CD8-positive, alpha-beta memory T cell (primary cell): Measurements from ENCODE around the gene CYP46A1. TPM values are rescaled to one million over a fixed set of nuclear protein-coding genes. Genes with fewer than 3 reads are reported as not detected.

Source experiments
- CTCF ChIA-PET: fragments of 350-600 bp; sonication (Branson Sonifier 250); formaldehyde crosslinking; loops from one replicate; lab custom pipeline; 2021; ENCODE audit warnings: antibody characterized with exemption; lab: Charles Lee
- POLR2A ChIA-PET: fragments of 350-600 bp; sonication (Branson Sonifier 250); formaldehyde crosslinking; loops from one replicate; lab custom pipeline; 2021; ENCODE audit warnings: antibody characterized with exemption; lab: Charles Lee
- DNase-seq, 5 donors: peaks; one replicate each; pipeline versions ENCODE4 v3.0.0 to v3.0.0-alpha.2; 2020 to 2022; ENCODE audit warnings: mixed read lengths in 1 of 5
- H3K27ac ChIP-seq: one replicate; pipeline ENCODE4 v1.7.0; 2013; ENCODE audit warnings: low read depth, mild to moderate bottlenecking, low read length, moderate library complexity
- H3K27me3 ChIP-seq: 2 replicates; pipeline ENCODE4 v1.7.0; 2013; ENCODE audit warnings: low read length, mild to moderate bottlenecking; ENCODE audit not compliant: insufficient read depth, poor library complexity, severe bottlenecking
- H3K36me3 ChIP-seq: 2 replicates; pipeline ENCODE4 v1.7.0; 2013; ENCODE audit warnings: mild to moderate bottlenecking, low read length, moderate library complexity; ENCODE audit not compliant: insufficient read depth
- H3K4me1 ChIP-seq: 2 replicates; pipeline ENCODE4 v1.7.0; 2013; ENCODE audit warnings: mild to moderate bottlenecking, low read length, moderate library complexity; ENCODE audit not compliant: insufficient read depth
- H3K4me3 ChIP-seq: 2 replicates; pipeline ENCODE4 v1.7.0; 2013; ENCODE audit warnings: mild to moderate bottlenecking, low read length
- H3K9me3 ChIP-seq: 2 replicates; pipeline ENCODE4 v1.7.0; 2013; ENCODE audit warnings: mild to moderate bottlenecking, low read length
- H3K27ac Mint-ChIP-seq, 8 donors: one replicate each; pipeline ENCODE4 v1.8.0; 2020 to 2021; ENCODE audit warnings: mixed read lengths in 8 of 8, mild to moderate bottlenecking in 6 of 8, inconsistent platforms in 3 of 8, moderate library complexity in 3 of 8
- H3K27me3 Mint-ChIP-seq, 2 donors: one replicate each; pipeline ENCODE4 v1.8.0; 2020 to 2021; ENCODE audit warnings: mixed read lengths in 2 of 2, mild to moderate bottlenecking in 1 of 2, moderate library complexity in 1 of 2
- H3K36me3 Mint-ChIP-seq, 3 donors: one replicate each; pipeline ENCODE4 v1.8.0; 2020 to 2021; ENCODE audit warnings: mixed read lengths in 3 of 3, inconsistent platforms in 1 of 3, mild to moderate bottlenecking in 1 of 3
- H3K4me1 Mint-ChIP-seq, 3 donors: one replicate each; pipeline ENCODE4 v1.8.0; 2020 to 2021; ENCODE audit warnings: mixed read lengths in 3 of 3, inconsistent platforms in 1 of 3, mild to moderate bottlenecking in 1 of 3
- H3K4me3 Mint-ChIP-seq, 7 donors: one replicate each; pipeline ENCODE4 v1.8.0; 2020 to 2021; ENCODE audit warnings: mixed read lengths in 7 of 7, mild to moderate bottlenecking in 6 of 7, moderate library complexity in 4 of 7, inconsistent platforms in 2 of 7
- H3K9me3 Mint-ChIP-seq, 5 donors: one replicate each; pipeline ENCODE4 v1.8.0; 2020 to 2022; ENCODE audit warnings: mixed read lengths in 5 of 5, mild to moderate bottlenecking in 3 of 5, moderate library complexity in 2 of 5, inconsistent platforms in 1 of 5
- polyA plus RNA-seq: library from polyadenylated mRNA; unstranded; fragments of 300-500 nt; fragmentation: Illumina TruSeq; gene quantifications from one replicate; pipeline ENCODE4 v1.2.3, GENCODE V29; 2021
- total RNA-seq, 2 experiments: library from RNA; stranded (reverse); gene quantifications; one replicate each; pipeline ENCODE4 v1.2.3, GENCODE V29; 2021

The CYP46A1 gene
- total and polyA plus RNA-seq, 3 experiments from 2014 or later = 0.07 to 0.20 TPM; not detected in 1

GRCh38 chr14:99677231-99678140 is 6.6 kb upstream of the CYP46A1 start:
- CTCF ChIA-PET = interaction anchor here (3.6 kb wide), 1 partner anchor 11 kb away, joined by 12 read pairs; no protein-coding TSS in a partner anchor
- H3K4me1 Mint-ChIP-seq = peaks cover 15 to 30% (median 17%) of the 10 kb centered on the region in 3 donors

DNA sequence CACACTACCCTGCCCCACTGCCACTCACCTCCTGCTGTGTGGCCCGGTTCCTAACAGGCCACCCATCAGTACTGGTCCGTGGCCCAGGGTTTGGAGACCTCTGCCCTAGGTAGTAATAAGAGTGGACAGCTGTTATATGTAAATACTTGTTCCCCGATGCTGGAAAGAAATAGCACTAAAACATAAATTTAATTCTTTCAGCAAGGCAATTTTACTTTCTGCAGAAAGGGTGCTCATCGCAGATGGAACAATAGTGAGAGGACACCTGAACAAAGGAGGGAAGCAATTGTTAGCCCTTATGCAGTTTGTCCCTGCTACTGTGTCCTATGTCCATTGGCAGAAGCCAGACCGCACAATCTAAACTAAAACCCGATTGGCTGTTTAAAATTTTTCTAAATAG is 5.9 kb upstream of the CYP46A1 start:
- CTCF ChIA-PET = interaction anchor here (3.6 kb wide), 1 partner anchor 10 kb away, joined by 12 read pairs; no protein-coding TSS in a partner anchor
- H3K27me3 ChIP-seq = no peaks in the 10 kb centered on the region
- peaks cover 13 to 30% (median 16%) of the 10 kb centered on the region in 3 donors for H3K4me1 Mint-ChIP-seq

More at GRCh38 chr14:99677231-99678140, 6.6 kb upstream of the CYP46A1 start:
- peaks cover 0 to 12% (median 5%) of the 10 kb centered on the region in 5 donors for H3K9me3 Mint-ChIP-seq
- POLR2A ChIA-PET = no interaction called here
- Histone ChIP-seq H3K36me3 (no peaks in the 10 kb centered on the region), H3K4me3 (no peak overlapping the region), H3K27ac (no peak overlapping the region), H3K9me3 (no peaks in the 10 kb centered on the region), H3K4me1 (peaks cover 21% of the 10 kb centered on the region), H3K27me3 (no peaks in the 10 kb centered on the region)
- peaks cover 0 to 4% (median 0%) of the 10 kb centered on the region in 3 donors for H3K36me3 Mint-ChIP-seq
- peak overlapping the region in 2 of 7 donors; percentile 49 to 70 for H3K4me3 Mint-ChIP-seq
- peak overlapping the region in 4 of 8 donors; percentile 50 to 85 (median 59) for H3K27ac Mint-ChIP-seq
- DNase-seq = peak in 1 of 5 donors; percentile 31
- H3K27me3 Mint-ChIP-seq = peaks cover 2 to 6% of the 10 kb centered on the region in 2 donors

GRCh38 chr14:99679111-99679510 is 5.0 kb upstream of the CYP46A1 start:
- ChIA-PET POLR2A (no interaction called here), CTCF (interaction anchor here (3.6 kb wide), 1 partner anchor 9 kb away, joined by 12 read pairs; no protein-coding TSS in a partner anchor)
- peaks cover 23% of the 10 kb centered on the region for H3K4me1 ChIP-seq
- DNase-seq = peak in 1 of 5 donors; percentile 29
- H3K36me3 Mint-ChIP-seq = peaks cover 0 to 3% (median 0%) of the 10 kb centered on the region in 3 donors
- H3K27ac ChIP-seq = no peak overlapping the region
- no peak overlapping the region for H3K4me3 ChIP-seq
- H3K27me3 Mint-ChIP-seq = peaks cover 0 to 5% of the 10 kb centered on the region in 2 donors
- H3K4me3 Mint-ChIP-seq = peak overlapping the region in 1 of 7 donors; percentile 54
- no peaks in the 10 kb centered on the region for H3K36me3 ChIP-seq
- no peaks in the 10 kb centered on the region for H3K27me3 ChIP-seq
- peaks cover 0 to 12% (median 5%) of the 10 kb centered on the region in 5 donors for H3K9me3 Mint-ChIP-seq
- H3K27ac Mint-ChIP-seq = no peak overlapping the region
- H3K9me3 ChIP-seq = no peaks in the 10 kb centered on the region
- H3K4me1 Mint-ChIP-seq = peaks cover 15 to 32% (median 15%) of the 10 kb centered on the region in 3 donors

More for the DNA sequence above, 5.9 kb upstream of the CYP46A1 start:
- Mint-ChIP-seq H3K36me3 (no peaks in the 10 kb centered on the region), H3K27ac (peak overlapping the region in 1 of 8 donors; percentile 8), H3K27me3 (peaks cover 0 to 5% of the 10 kb centered on the region in 2 donors), H3K9me3 (peaks cover 0 to 12% (median 5%) of the 10 kb centered on the region in 5 donors), H3K4me3 (peak overlapping the region in 1 of 7 donors; percentile 54)
- POLR2A ChIA-PET = no interaction called here
- Histone ChIP-seq H3K9me3 (no peaks in the 10 kb centered on the region), H3K27ac (no peak overlapping the region), H3K4me1 (peaks cover 20% of the 10 kb centered on the region), H3K4me3 (no peak overlapping the region), H3K36me3 (no peaks in the 10 kb centered on the region)
- no peak for DNase-seq

GRCh38 chr14:99679543-99679942 is 4.6 kb upstream of the CYP46A1 start:
- H3K4me1 Mint-ChIP-seq = peaks cover 15 to 29% (median 15%) of the 10 kb centered on the region in 3 donors
- CTCF ChIA-PET = interaction anchor here (3.6 kb wide), 1 partner anchor 9 kb away, joined by 12 read pairs; no protein-coding TSS in a partner anchor

GRCh38 chr14:99679996-99680395 is 4.1 kb upstream of the CYP46A1 start:
- Histone ChIP-seq H3K27me3 (no peaks in the 10 kb centered on the region), H3K4me1 (peaks cover 28% of the 10 kb centered on the region), H3K4me3 (no peak overlapping the region), H3K36me3 (no peaks in the 10 kb centered on the region), H3K27ac (no peak overlapping the region), H3K9me3 (no peaks in the 10 kb centered on the region)
- Mint-ChIP-seq H3K4me3 (no peak overlapping the region), H3K27ac (no peak overlapping the region), H3K9me3 (peaks cover 0 to 12% (median 5%) of the 10 kb centered on the region in 5 donors), H3K4me1 (peaks cover 15 to 27% (median 15%) of the 10 kb centered on the region in 3 donors), H3K36me3 (peaks cover 0 to 3% (median 0%) of the 10 kb centered on the region in 3 donors), H3K27me3 (peaks cover 0 to 6% of the 10 kb centered on the region in 2 donors)
- POLR2A ChIA-PET = no interaction called here
- no peak for DNase-seq
- CTCF ChIA-PET = interaction anchor here (0.6 to 3.6 kb wide), 2 partner anchors 8 to 25 kb away, joined by 3 to 12 read pairs; no protein-coding TSS in a partner anchor

More at GRCh38 chr14:99679543-99679942, 4.6 kb upstream of the CYP46A1 start:
- Mint-ChIP-seq H3K27me3 (peaks cover 0 to 5% of the 10 kb centered on the region in 2 donors), H3K4me3 (no peak overlapping the region), H3K27ac (no peak overlapping the region), H3K9me3 (peaks cover 0 to 12% (median 5%) of the 10 kb centered on the region in 5 donors), H3K36me3 (peaks cover 0 to 3% (median 0%) of the 10 kb centered on the region in 3 donors)
- Histone ChIP-seq H3K27ac (no peak overlapping the region), H3K27me3 (no peaks in the 10 kb centered on the region), H3K36me3 (no peaks in the 10 kb centered on the region), H3K4me3 (no peak overlapping the region), H3K9me3 (no peaks in the 10 kb centered on the region), H3K4me1 (peaks cover 25% of the 10 kb centered on the region)
- DNase-seq = no peak
- POLR2A ChIA-PET = no interaction called here

GRCh38 chr14:99681101-99681831 is 2.8 kb upstream of the CYP46A1 start:
- ChIA-PET CTCF (interaction anchor here (0.8 to 2.7 kb wide), 4 partner anchors 17 to 206 kb away, joined by 3 to 11 read pairs (median 4); no protein-coding TSS in a partner anchor), POLR2A (interaction anchor here (0.5 kb wide), 2 partner anchors 16 to 162 kb away, joined by 3 read pairs; no protein-coding TSS in a partner anchor)
- Histone ChIP-seq H3K27me3 (no peaks in the 10 kb centered on the region), H3K4me1 (peaks cover 24% of the 10 kb centered on the region), H3K9me3 (no peaks in the 10 kb centered on the region), H3K36me3 (no peaks in the 10 kb centered on the region), H3K27ac (no peak overlapping the region), H3K4me3 (no peak overlapping the region)
- DNase-seq = peak in 1 of 5 donors; percentile 38
- H3K9me3 Mint-ChIP-seq = peaks cover 0 to 12% (median 5%) of the 10 kb centered on the region in 5 donors
- peak overlapping the region in 4 of 7 donors; percentile 45 to 88 (median 70) for H3K4me3 Mint-ChIP-seq
- peaks cover 0 to 3% (median 0%) of the 10 kb centered on the region in 3 donors for H3K36me3 Mint-ChIP-seq
- peaks cover 0 to 3% of the 10 kb centered on the region in 2 donors for H3K27me3 Mint-ChIP-seq
- peaks cover 13 to 26% (median 20%) of the 10 kb centered on the region in 3 donors for H3K4me1 Mint-ChIP-seq
- H3K27ac Mint-ChIP-seq = peak overlapping the region in 1 of 8 donors; percentile 48

DNA sequence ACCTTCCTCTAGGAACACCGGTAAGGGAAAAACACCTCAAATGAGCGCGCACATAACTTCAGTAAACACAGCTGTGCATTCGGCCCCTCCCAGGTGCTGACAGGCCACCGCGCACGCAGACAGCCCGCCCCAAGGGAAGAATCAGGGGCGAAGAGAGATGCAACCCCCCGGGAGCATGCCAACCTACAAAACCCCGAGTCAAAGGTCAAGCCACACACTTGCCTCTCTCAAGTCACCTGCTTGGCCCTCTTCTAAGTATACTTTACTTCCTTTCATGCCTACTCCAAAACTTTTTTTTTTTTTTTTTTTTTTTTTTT is 2.3 kb upstream of the CYP46A1 start:
- no peaks in the 10 kb centered on the region for H3K36me3 ChIP-seq
- H3K4me3 ChIP-seq = no peak overlapping the region
- Mint-ChIP-seq H3K36me3 (peaks cover 0 to 3% (median 0%) of the 10 kb centered on the region in 3 donors), H3K4me3 (peak overlapping the region in 4 of 7 donors; percentile 45 to 88 (median 70)), H3K27ac (peak overlapping the region in 1 of 8 donors; percentile 48), H3K4me1 (peaks cover 7 to 21% (median 15%) of the 10 kb centered on the region in 3 donors), H3K9me3 (peaks cover 0 to 12% (median 5%) of the 10 kb centered on the region in 5 donors), H3K27me3 (peaks cover 0 to 3% of the 10 kb centered on the region in 2 donors)
- DNase-seq = peak in 1 of 5 donors; percentile 47
- H3K27me3 ChIP-seq = no peaks in the 10 kb centered on the region
- POLR2A ChIA-PET = interaction anchor here (0.5 kb wide), 1 partner anchor 163 kb away, joined by 3 read pairs; no protein-coding TSS in a partner anchor
- no peak overlapping the region for H3K27ac ChIP-seq
- CTCF ChIA-PET = interaction anchor here (0.8 to 2.7 kb wide), 4 partner anchors 17 to 205 kb away, joined by 3 to 11 read pairs (median 4); no protein-coding TSS in a partner anchor
- H3K9me3 ChIP-seq = no peaks in the 10 kb centered on the region
- peaks cover 18% of the 10 kb centered on the region for H3K4me1 ChIP-seq
